Measurements from ENCODE around the gene BCAS1.

DNA sequence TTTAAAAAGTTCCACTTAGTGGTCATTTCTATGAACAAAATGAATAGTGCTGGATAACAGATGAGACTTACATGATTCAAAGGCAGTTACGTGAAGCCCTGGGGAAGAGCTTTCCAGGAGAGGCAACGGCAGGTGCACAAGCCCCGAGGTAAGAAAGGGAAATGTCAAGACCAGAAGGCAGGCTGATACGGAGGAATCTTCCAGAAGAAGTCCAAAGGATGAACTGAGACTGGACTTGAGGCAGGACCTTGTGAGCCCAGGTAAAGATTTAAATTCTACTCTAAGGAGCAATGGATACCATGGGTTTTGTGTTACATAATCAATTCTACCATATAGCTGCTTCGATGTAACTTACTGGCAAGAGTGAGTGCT lies 164.6 kb downstream of the BCAS1 start:
- TF ChIP-seq, protein P1, sequence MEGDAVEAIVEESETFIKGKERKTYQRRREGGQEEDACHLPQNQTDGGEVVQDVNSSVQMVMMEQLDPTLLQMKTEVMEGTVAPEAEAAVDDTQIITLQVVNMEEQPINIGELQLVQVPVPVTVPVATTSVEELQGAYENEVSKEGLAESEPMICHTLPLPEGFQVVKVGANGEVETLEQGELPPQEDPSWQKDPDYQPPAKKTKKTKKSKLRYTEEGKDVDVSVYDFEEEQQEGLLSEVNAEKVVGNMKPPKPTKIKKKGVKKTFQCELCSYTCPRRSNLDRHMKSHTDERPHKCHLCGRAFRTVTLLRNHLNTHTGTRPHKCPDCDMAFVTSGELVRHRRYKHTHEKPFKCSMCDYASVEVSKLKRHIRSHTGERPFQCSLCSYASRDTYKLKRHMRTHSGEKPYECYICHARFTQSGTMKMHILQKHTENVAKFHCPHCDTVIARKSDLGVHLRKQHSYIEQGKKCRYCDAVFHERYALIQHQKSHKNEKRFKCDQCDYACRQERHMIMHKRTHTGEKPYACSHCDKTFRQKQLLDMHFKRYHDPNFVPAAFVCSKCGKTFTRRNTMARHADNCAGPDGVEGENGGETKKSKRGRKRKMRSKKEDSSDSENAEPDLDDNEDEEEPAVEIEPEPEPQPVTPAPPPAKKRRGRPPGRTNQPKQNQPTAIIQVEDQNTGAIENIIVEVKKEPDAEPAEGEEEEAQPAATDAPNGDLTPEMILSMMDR (IDR thresholded peaks at IDR 0.05) = no peak
- TF ChIP-seq POLR2AphosphoS5 (IDR thresholded peaks at IDR 0.05) = no peak

Data from prostate gland (tissue), 2 donors.